Activated CD8-positive, alpha-beta memory T cell treated with anti-CD3 and anti-CD28 coated beads, Interleukin-2, amount 50 U/mL, for 48 hours (primary cell): ENCODE data around the gene ADAMTS1.
"Not testable (repeated sequence)": the region's sequence is repeated elsewhere in the genome, so short reads cannot be mapped to it uniquely, and the experiment has no call there.

Experiments
- DNase-seq: peaks from one replicate; pipeline ENCODE4 v3.0.0-alpha.2; 2020

Gene ADAMTS1

DNA sequence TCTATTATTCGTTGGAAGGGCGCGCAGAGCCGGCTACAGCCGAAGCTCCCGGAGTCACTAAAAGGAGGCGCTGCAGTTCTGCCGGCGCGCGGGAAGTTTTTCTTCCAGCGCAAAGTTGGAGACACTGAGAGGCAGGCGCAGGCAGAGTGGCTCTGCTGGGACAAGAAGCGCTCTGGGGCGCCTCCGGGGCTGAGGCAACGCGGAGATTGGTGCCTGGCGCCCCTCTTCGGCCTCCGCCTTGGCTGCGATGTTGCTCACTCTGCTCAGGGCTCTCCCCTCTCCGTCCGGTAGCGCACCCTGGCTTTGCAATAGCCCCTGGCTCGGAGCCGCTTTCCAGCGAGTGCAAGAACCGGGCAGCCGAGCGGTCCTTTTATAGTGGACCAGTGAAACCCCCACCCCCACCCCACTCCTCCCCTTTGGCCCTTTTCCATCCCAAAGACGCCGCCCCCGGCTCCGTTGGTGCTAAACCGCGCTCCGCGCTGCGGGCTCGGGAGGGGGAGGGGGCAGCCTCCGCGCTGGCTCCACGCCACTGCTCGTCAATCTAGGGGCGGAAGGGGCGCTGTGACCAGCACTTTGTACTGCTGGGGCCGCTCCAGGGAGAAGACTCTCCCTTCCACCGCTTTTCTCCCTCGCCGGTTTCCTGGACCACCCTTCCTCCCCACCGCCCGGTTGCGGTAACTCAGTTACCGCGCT, at the start of gene ADAMTS1:
TSS of gene ADAMTS1 (minus strand) at position 344 of the 693 bp plus-strand sequence. CDS start 455 bp downstream, outside the sequence.
- DNase-seq: peak; percentile 63

DNA sequence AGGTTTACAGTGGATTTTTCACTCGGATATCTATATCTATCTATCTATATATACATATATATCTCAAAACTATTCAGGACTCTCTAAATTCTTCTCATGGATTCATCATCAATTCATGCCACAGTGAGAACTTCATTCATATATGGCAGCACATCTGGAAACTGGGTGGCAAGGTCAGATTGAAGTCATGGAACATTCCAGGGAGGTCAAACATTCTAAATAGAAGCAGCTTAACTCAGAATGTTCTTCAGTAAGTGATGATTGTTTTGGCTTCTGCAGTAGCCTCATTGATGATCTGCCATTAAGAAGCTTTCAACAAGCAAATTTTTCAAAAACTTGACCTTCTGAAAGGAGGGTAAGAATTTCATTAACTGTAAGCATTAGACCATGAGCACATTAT, 46.9 kb upstream of the ADAMTS1 start:
- no peak for DNase-seq

DNA sequence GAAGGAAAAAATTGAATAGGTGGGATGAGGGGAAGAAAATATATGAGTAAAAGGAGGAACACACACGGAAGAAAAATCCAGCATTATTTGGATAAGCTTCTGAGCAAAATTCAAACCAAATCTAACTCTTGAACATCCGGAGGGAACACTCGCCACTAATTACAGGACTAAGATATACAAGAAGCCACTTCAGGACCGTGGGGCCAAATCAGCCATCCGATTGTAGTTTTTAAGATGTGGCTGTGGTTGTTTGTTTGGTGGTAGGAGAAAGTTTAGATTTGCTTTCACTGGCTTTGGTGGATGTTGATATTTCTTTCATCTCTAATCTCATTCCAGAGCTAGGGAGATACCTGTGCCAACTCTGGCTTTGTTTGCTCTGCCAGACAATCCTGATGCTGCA, 43.7 kb upstream of the ADAMTS1 start:
- no peak for DNase-seq

DNA sequence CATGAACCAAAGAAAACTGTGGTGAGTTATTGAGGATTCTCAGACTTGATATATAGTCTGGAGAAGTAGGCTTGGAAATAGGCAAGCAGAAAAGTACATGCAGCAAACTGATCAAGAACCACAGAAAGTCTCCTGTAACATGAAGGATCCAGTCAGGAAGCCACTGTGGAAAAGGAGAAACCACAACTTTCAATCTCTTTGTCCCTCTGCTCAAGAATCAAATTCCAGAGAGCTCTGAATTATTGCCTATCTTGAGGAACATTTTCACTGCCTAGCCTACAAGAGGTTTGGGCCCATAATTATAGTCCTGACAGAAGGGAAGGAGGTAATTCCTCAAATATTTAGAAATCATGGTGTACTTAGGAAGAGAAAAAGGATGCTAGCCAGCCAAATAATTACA, 43.0 kb upstream of the ADAMTS1 start:
- no peak for DNase-seq

DNA sequence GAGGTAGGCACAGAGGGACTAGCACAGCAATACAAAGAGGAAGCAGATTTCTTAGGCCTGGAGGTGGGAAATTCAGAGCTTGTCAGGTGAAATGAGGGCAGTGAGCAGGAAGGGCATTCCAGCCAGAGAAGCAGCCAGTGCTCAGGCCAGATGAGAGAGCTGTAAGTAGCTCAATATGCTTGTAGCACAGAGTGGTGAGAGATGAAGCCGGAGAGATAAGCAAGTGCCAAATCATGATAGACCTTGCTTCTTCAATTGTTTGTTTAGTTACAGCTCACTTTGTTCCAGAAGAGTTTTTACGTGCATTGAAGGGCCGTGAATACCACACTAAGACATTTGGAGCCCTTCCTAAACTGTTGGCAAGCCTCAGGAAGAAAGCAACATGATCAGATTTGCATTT, 42.0 kb upstream of the ADAMTS1 start:
- no peak for DNase-seq

DNA sequence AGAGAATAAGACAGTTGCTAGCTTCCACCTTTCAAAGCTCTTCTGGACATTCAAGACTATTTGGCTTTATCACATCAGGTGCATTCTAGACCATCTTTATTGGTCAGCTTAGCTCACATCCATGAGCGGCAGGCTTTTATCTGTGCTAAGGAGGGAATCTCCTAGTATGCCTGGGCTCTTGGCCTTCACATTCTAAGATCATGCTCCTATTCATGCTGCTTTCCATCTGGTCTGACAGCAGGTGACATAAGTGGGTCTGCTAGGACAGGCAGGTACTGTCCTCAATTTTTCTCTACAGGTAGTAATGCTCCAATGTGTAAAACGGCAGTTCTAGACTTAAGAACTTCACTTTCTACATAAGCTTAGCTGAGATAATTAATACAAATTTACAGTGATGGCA, 39.2 kb upstream of the ADAMTS1 start:
- no peak for DNase-seq

DNA sequence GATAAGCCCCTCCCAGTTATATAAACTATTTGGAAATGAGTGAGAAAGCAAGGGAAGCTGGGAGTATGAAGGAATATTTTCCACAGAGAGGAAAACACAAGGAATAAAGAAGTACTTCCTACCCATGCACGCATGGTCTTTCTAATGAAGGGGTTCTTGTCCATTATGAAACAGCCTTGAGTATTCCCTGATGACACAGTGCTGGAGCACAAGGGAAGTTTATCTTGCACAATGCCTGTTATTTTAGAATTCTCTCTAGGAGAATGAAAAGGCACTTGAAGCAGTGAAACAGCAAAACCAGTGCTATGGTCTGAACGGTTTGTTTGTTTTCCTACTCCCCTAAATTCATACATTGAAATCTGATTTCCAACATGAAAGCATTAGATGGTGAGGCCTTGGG, 38.6 kb upstream of the ADAMTS1 start:
- no peak for DNase-seq

DNA sequence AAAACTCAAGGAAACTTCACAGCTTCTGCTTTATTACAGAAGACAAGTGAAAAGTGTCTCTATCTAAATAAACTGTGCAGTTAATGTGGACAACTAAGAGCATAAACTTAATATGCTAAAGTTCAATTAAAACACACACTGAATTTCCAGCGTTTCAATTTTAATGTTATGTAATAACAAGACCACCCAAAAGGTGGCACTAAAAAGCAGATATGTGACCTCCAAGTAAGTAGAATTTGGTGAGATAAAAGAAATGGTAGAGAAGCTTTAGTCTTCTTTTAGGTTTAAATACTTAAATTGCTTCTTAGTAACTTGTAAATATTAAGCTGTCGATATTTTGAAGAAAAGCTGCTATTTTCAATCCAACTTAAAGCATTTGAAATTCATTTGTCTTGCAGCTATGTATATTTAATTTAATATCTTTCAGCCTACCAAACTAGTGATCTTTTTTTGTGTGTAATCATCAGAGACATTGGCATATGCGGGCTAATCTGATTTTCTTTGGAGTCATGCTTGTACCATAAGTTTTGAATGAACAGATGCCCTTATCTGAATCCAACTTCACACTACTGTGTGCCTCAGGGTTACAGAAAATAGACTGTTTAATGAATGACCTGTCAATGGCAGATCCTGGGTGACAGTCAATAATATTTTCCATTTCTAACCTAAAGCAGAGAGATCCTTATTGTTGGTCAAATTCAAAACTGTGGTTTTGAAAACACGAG, 36.5 kb upstream of the ADAMTS1 start:
- DNase-seq: no peak

DNA sequence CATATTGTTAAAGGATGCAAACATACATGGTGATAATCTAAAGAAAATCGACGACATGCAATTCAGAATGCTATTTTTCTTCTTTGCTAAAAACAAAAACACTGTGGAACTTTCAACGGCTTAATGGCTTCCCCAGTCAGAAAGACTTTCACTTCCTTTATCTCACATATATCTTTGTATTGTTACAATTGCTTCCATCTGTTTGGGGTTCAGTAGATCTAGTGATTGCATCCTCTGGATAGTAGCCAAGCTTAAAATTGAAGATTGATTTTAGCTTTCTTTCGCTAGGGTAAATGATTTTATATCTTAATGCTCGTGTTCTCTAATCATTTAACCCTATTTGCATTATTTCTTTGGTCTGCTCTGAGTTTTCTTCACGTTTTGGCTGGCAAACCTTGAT, 31.8 kb upstream of the ADAMTS1 start:
- DNase-seq: no peak

DNA sequence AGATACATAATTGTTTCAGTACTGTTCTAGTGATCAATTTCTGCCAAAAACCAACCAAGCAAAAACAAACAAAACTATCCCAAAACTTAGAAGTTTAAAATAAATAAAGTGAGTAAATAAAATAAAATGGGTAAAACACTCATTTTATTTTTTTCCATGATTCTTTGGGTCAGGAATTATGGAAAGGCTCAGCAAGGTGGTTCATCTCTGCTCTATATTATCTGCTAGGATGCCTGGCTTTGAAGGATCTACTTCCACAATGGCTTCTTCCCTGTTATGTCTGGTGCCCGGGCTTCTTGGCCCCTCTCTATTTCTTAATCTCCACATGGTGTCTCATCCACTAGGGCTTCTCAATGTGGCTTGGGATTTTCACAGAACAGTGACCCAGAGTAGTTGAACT, 29.1 kb upstream of the ADAMTS1 start:
- DNase-seq: no peak

DNA sequence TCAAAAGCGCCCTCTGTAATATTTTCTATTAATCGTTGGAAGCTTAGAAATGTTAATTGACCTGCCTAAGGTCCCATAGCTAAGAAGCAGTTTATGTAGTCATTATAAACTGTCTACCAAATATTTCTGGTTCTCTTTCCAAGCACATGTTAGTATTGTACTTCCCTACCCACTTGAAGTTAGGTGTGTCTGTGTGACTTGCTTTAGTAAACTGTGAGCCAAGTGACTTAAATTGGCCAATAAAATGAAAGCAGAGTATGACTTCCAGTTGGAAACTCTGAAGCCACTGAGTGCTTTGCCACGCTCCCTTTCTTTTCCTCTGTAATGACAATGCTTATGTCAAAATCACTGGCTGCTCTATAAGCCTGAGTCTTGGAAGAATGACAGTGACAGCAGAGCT, 20.6 kb upstream of the ADAMTS1 start:
- DNase-seq: no peak

DNA sequence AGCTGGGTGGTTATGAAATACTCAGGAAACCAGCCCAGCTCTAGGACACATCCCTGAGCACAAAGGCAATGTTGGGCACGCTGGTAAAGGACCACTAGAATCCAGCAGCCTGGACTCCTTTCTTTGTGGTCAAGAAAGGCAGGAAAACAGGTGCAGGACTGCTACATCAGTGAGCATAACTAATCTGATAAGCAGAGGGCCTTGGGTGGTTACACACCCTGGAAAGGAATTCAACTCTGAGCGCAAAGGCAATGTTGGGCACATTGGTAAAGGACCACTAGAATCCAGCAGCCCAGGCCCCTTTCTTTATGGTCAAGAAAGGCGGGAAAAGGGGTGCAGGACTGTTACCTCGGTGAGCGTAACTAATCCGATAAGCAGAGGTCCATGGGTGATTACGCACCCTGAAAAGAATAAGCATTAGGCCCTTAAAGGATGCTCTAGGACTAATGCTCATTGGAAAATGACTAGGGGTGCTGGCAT, 11.7 kb upstream of the ADAMTS1 start:
- DNase-seq: not testable (repeated sequence)

DNA sequence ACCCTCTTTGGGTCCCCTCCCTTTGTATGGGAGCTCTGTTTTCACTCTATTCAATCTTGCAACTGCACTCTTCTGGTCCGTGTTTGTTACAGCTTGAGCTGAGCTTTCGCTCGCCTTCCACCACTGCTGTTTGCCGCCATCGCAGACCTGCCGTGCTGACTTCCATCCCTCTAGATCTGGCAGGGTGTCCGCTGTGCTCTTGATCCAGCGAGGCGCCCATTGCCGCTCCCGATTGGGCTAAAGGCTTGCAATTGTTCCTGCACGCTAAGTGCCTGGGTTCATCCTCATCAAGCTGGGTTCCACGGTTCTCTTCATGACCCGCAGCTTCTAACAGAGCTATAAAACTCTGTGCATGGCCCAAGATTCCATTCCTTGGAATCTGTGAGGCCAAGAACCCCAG, 9.5 kb upstream of the ADAMTS1 start:
- DNase-seq: not testable (repeated sequence)

DNA sequence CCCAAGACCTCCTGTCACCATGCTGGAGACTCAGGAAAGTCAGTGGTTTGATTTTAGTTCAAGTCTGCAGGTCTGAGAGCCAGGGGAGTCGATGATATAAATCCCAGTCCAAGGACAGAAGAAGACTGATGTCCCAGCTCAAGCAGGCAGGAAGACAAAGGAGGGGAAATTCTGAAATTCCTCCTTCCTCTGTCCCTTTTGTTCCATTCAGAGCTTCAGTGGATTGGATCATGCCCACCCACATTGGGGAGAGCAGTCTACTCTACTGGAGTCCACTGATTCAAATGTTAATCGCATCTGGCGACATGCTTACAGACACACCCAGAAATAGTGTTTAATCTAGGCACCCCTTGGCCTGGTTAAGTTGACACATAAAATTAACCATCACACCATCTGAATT, 7.2 kb upstream of the ADAMTS1 start:
- DNase-seq: no peak

DNA sequence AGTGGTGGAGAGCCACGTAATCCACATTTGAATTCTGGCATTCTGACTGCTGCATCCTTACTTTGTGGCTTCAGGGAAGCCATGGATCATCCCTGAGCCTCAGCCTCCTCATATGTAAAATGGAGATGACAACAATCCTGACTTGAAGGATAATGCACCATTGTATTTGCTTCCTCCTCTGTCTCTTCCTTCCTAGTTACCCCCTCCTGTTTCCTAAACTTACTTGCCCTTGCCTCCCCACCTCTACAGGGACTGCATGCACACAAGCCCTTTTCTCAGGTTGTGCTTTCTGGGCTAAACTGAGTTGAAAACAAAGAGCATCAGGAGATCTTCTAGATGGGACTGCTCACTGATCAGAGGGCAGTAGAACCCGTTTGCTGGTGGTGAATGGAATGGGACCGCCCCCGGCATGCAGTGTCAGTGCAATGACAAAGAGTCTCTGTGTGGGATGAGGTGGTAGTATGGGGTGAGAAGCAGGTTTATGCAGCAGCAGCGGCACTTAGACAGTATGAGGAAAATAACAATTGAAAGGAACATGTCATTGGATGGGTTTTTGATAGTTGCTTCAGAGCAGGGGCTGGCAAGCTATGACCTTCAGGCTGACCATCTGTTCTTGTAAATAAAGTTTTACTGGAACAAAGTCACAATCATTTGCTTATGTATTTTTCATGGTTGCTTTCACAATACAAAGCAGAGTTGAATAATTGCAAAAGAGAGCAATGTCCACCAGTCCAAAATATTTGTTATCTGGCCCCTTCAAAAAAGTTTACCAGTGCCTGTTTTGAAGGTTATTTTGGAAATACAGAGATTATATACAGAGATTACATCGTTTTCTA, 6.1 kb upstream of the ADAMTS1 start:
- DNase-seq: no peak

DNA sequence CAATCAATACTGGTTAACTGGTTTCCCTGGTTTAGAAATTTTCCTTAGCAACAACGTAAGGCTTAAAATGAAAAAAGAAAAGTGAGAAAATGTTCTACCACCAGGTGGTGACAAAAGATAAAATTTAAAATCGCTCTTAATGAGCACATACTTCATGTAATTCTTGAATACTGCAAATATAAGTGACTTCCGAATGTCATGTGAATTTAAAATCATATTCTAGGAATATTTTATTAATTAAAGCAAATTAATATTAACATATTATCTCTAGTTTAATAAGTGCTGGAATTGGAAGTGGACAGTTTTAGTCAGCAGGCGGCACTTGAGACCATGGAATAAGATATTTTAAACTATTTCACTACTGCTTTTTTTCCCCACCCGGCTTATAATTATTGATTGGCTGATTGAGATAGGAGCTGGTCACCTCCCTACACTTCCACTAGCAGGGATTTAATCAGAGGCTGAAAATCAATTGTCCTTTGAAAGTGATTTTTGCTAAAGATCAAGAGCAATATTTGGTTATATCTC, 5.0 kb upstream of the ADAMTS1 start:
- no peak for DNase-seq

DNA sequence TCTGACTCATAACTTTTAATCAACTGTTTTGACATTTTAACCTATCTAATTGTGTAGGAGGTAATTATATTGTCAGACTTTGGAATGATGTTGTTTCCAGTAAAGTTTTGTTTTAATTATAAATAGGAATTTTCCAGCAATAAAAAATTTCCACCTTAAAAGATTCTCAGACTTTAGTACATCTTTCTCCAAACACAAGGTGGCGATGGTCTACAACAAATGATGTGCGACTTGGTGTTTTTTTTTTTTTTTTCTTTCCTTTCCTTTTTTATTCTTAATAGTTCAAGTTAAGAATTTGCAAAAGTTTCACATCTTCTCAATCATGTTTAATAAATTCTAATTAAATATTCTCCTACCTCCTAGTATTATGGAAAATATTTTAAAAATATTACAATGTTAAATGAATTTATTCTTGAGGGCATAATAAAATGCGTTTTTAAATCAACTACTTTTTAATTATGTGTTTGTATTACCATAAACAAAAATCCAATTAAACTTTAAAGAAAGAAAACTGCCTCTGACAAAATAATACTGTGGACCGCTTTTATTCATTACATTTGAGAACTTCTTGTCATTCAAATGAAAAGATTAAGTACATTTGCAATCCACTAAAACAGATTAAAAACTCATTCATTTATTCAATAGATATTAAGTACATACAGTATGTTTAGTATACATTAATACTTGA, 4.4 kb upstream of the ADAMTS1 start:
- no peak for DNase-seq

DNA sequence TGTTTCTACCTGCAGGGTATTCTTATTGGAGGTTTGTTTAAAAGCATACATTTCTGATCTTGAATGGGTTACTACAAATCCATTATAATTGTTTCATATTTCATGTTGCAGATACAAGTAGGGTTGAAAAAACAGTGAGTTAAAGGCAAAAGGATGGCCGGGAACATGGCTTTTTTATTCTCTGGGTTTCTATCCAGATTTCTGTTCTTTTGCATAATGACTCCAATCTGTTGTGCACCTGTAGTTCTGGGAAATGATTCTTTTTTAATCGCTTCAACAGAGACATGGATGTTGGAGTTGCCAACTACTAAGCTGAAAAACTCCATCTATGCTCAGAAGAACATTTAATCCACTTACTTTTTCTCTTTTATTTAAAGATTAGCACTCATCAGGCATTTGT, 2.7 kb upstream of the ADAMTS1 start:
- DNase-seq: no peak

DNA sequence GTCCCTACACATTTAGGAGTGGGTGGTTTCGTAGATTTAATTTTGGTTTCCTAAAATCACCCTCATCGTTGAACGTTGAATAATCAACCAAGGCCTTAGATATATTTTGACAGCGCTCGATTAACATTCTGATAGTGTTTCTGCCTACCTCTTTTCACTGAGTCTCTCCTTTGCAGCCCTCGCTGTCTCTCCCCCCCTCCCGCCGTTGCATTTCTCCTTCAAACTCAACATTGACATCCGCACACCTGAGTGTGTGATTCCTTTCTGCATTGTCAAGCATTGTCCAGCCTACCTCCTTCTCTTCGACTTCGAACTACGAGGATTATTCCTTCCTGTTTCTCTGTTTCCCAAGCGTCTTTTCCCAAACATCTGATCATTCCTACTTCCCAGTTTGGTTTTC, 1.8 kb upstream of the ADAMTS1 start:
- DNase-seq: no peak

DNA sequence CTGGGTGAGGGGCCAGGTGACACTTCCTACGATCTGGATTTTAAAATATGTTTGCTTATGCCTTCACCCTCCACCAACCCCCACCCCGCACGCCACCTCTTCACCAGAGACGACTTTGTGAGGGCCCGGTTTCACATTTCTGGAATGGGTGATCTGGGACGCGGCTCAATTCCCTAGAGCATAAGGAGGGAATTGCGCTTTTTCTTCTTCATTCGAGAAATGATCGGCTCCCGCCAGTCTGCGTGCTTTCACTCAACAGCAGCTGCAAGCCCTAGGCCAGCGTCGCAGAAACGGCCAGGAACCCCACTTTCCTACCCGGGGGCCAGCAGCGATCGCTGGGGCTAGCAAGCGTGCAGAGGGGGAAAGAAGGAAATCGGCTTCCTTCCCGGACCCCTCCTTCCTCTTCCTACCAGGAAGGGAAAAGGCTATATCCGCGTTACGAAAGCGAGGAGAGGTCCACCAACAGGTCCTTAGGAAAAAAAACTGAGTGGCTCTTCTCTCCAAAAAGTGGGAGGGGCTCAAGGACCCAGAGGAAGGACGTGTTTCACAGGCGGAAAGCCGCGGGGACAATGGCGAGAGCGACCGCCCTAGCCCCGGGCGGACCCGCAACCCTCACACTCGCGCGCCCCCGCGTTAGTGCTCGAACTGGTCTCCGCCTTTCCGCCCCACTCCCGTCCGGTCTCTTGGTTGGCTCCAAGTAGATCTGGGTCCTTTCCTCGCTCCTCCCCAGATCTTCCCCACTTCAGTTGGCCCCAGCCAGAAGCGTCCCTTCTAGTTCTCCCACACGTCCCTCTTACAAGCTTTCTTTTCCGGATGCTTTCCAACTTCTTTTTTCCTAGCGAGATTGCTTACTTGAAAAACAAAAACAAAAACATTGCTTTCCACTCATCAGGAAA, 1.1 kb upstream of the ADAMTS1 start:
- peak; percentile 61 for DNase-seq

DNA sequence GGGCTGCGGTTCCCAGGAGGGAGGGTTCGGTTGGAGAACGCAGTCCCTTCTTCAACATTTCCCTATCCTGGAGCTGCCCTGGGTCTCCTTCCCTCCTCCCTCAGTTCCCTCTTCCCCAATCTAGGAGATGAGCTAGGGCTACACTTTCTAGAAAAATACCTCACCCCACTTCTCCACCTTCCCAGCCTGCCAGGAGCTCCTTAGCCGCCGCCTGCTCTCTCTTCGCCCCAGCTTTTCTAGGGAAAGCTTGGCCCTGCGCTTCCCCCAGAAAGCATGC, 488 bp upstream of the ADAMTS1 start:
- DNase-seq: no peak
